Left lobe of liver (tissue), 2 donors: ENCODE results near the gene SLCO2A1. TPM values are rescaled to one million over a fixed set of nuclear protein-coding genes. Genes with fewer than 3 reads are reported as not detected.
A peak's percentile ranks its signal among the peaks of the same experiment; 100 is the strongest.

Experiments used
- ATAC-seq: fragments of 200-7000 bp; cut with Tn5 transposase; one replicate; pipeline ENCODE4 v1.9.1; 2020; ENCODE audit warnings: mild to moderate bottlenecking, moderate library complexity
- DNase-seq: peaks from one replicate; pipeline ENCODE4 v3.0.0-alpha.2; 2020; ENCODE audit warnings: low spot score
- total RNA-seq: library from RNA; stranded (reverse); gene quantifications from one replicate; pipeline ENCODE4 v1.2.1, GENCODE V29; 2021
- donor health status: DM: no; HTN: no; CAD: no; lungs with moderate emphysema.
- donor health status: DM: no; HTN: yes; CAD: no.

SLCO2A1 gene
- total RNA-seq, 1 donor from 2014 or later: 7.4 TPM

- peak; percentile 52 for ATAC-seq
- DNase-seq: no peak
These were observed 73.4 kb downstream of the SLCO2A1 start for GRCh38 chr3:133956353-133956752.

DNA sequence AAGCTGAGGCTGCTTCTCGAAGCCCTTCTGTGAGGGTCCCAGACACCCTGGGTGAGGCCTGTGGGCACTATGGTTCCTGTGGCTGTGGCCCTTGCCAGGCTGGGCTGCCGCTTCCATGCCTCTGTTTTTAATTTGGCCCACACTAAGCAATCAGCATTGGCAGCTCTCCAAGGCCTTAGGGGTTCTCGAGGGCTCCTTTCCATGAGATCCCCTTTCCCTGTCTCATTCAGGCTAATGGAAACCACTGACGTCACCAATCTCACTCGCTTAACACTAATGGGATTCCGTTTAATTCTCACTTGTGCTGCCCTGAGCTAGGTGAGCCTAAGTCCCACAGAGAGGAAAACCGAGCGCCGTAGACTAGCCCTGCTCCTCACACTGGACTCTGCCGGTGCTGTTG, 73.8 kb downstream of the SLCO2A1 start:
- DNase-seq (no peak), ATAC-seq (no peak)

GRCh38 chr3:133954717-133955360, 74.9 kb downstream of the SLCO2A1 start:
- DNase-seq: no peak
- no peak for ATAC-seq

GRCh38 chr3:133953297-133953696, 76.4 kb downstream of the SLCO2A1 start:
- DNase-seq: no peak
- no peak for ATAC-seq

GRCh38 chr3:133949438-133949837, 80.3 kb downstream of the SLCO2A1 start:
- DNase-seq (no peak), ATAC-seq (no peak)

DNA sequence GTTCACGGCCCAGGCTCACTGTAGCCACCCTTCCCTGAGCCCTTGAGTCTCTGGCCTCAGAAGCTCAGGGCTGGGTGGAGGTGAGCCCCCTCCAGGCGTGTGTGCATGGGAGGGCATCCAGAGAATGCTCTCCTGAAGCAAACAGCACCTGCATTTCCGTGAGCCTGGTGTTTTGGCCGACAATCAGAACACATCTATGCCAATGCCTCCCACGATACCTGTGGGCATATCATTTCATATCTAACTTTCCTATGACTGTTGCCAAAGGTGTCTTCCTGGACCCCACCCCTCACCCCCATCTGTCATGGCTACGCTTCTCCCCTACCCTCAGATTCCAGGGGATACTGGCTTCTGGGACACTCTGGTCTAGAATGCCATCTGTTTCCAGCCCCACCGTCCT, 80.7 kb downstream of the SLCO2A1 start:
- no peak for DNase-seq
- ATAC-seq: no peak

- no peak for DNase-seq
- ATAC-seq: no peak
These were observed 81.5 kb downstream of the SLCO2A1 start for GRCh38 chr3:133948131-133948810.

DNA sequence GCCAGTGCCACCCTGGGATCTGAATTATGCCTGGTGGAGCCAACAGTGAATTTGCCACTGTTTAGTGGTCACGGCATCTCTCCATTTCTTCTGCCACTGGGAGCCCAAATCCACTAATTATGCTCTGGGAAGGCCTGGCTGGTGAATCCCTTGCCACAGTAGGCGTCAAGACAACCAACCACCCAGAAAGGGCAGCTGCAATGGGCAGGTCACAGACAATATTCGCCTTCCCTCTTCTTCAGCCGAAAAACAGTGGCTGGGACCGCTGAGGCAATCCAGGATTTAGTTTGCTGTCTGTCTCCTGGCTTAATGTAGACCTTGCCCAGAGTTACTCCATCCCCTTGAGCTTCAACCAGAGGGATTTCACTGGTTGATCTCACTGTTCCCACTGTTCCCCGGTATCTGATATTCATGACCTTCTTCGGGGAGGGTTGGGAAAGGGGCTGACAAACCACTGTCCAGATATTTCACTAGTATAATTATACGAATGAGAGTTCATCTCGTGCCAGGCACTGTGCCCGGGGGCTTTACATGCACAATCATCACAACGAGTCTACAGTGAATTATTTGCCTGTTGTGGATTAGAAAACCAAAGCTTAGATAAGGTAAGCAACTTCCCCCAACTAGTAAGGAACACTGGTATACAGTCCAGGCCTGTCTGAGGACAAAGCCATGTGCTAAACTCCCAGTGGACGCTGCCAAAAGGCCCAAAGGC, 84.2 kb downstream of the SLCO2A1 start:
- ATAC-seq: no peak
- no peak for DNase-seq

DNA sequence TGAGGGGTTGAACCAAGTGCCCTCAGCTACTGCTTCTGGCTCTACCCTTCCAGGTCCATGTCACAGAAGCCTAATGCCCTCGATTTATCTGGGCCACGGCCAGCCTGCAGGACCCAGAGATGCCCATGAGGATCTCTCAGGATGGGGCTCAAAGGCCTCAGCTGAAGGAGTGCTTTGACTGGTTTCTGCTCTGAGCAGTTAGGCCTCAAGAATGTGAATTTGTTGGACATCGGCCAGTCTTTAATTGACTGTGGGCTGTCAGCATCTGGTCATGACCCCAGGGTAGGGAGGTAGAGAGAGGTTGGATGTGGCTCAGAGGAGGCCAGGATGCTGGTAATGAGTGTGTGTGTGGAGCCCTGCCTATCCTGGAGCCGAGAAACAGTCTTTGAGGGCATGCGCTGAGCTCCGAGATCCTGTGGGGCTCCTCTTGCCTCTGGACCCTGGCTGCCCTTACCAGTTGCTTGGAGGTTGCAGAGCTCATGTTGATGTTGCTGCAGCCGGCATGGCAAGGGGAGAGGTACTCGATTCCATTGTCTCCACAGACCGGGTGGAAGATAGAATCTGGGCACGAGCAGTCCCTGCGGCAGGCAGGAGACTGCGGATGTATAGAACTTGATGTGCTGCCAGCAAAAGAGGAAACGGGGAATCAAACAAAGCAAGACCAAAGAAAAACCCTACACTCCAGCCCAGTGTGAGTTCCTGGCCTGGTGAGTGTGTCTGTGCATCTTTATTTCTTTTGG, 84.9 kb downstream of the SLCO2A1 start:
- ATAC-seq (no peak), DNase-seq (no peak)

DNA sequence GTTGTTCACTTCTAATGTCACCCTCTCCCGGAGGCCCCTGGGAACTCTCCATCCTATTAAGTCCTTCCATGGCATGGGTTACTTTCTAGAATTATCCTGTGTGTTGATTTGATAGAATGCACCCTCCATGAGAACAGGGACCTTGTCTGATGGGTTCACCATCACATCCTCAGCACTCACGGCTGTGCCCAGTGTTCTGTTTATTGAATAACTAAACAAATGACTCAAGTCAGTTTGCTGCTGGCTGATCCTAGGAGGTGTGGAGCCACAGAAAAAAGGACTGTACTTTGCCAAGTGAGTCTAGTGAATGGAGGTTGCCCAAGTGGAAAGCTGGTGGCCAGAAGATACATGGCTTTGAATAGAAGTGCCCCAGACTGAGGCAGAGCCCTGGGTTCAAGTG, 85.5 kb downstream of the SLCO2A1 start:
- no peak for ATAC-seq
- DNase-seq: no peak

DNA sequence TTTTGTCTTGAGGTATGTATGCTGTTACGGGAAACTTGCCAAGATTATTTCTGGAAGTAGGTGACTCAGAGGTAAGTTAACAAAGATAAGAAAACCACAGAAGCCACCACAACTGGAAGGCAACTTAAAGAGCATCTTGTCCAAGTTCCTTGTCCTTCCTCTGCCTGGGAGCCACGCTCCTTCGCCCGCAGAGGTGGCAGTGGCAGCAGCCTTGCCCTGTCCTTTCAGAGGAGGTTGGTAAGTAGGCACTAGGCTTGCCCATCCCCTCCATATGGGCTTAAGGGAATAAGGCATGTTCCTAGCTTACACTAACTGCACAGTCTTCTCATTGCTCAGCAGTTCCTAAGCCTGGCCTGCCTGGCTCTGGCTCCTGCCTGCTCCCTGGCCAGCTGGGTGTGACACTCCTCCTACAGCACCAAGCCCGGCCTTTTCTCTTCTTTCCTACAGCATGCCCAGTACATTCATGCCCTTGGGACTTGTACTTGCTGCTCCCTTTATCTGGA, 86.0 kb downstream of the SLCO2A1 start:
- ATAC-seq: no peak
- DNase-seq: no peak

DNA sequence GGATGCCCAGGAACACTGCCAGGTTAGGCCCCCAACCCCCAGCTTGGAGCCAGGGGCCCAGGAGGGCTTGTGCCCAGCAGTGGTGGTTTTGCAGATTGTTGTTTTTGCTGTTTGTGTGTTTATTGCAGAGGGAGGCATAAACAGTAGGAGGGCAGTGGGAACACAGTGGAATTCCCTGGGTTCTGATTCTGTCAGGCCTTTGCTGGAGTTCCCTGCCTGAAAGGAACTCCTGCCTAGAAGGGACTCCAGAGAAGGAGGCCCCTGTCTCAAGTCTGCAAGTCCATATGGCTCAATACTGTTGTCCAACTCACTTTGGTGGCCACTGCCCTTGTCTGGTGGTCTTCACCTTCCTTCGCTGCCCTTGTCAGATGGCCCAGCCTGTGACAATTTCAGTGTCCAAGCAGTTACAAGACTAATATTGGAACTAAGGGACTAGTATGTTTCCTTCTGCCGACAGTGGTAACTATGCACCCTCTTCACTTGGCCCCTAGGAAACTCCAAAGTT, 86.6 kb downstream of the SLCO2A1 start:
- DNase-seq (no peak), ATAC-seq (no peak)

DNA sequence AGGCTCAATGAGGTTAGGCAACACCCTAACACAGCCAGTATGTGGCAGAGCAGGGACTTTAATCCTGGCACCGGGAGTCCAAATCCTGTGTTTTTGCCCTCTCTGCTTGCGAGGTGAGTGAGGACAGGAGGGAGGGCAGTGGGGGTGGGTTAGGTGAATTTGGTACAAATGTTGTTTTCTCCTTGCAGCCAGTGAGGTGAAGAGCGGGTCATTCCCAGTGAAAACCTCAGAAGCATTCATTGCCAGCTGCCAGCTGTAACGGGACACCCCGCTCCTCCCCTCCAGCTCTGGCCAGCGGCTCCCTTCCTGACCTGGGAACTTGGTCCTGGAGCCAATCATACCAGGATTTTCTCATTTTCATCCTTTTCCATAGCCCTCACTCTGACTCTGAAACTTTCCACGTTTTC, 88.3 kb downstream of the SLCO2A1 start:
- peak; percentile 75 for DNase-seq
- peak; percentile 84 for ATAC-seq

GRCh38 chr3:133940536-133940935, 89.2 kb downstream of the SLCO2A1 start:
- DNase-seq: no peak
- ATAC-seq: no peak

DNA sequence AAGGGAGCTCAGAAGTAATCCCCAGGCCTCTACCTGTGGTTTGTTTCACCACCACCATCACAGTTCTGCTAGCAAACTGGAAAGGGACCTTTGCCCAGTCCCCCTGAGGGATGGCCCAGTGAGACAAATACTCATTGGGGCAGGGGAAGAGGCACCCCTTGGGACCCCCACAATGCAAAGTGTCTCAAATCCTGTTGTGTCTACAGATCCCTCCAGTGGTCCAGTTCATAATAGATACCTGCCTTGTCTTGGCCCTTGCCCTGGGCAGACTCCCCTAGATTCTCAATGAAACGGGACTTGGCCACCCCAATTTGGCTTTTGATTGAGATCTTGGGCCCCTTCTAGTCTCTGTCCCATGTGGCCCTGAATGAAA, 90.3 kb downstream of the SLCO2A1 start:
- DNase-seq (no peak), ATAC-seq (no peak)

GRCh38 chr3:133938770-133939462, 90.8 kb downstream of the SLCO2A1 start:
- ATAC-seq: no peak
- peak; percentile 31 for DNase-seq

DNA sequence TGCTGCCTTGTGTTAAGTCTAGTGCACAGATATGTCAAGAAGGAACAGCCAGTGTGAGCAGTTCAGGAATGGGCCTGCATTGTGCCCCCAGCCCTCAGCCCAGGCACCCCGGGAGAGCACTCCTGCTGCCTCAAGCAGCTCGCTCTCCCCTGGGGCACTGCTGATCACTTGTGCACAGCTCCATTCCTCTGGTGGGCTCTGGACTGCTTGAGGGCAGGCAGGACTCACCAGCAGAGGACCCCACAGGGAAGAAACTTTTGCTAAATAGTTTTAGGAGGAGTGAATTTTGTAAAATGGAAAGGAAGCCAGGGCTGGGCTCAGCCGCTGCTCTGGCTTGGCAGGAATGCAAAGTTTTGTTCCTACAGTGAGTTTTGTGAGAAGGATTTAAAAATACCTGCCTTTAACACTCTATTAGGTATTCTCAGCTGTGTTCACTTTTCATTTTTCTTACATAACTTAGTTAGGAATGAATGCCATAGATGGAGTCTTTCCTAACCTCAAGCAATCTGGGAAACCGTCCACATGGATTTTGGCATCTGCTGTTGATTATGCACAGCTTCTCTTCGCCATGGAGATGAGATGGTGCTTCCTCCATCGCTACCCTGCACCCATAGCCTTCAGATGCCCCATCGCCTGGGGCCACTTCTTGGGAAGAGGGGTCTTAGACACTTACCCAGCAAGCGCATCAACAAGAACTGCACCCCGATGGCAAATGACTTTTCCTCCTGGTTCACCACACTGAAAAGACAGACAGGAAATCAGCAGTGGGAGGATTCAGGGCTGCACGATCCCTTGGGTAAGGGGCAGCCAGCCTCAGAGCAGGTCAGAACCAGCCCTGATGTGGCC, 91.7 kb downstream of the SLCO2A1 start:
- peak; percentile 22 for ATAC-seq
- peak; percentile 45 for DNase-seq

GRCh38 chr3:133937061-133937686, 92.6 kb downstream of the SLCO2A1 start:
- DNase-seq (peak; percentile 27), ATAC-seq (no peak)
